Lung microvascular endothelial cell (primary cell): ENCODE data around the gene TCF19. TPM values are rescaled to one million over a fixed set of nuclear protein-coding genes. Genes with fewer than 3 reads are reported as not detected.

Source experiments
- DNase-seq, 2 donors: peaks; one replicate each; pipeline versions ENCODE4 v3.0.0 to v3.0.0-alpha.2; 2010; ENCODE audit warnings: low read depth in 2 of 2
- total RNA-seq: library from RNA; depleted of rRNA; stranded (reverse); fragments of >200 nt; gene quantifications from 2 replicates; pipeline ENCODE4 v1.2.1, GENCODE V29; 2014

The TCF19 gene
- total RNA-seq, 1 donor from 2014 or later = 6.3 TPM

DNA sequence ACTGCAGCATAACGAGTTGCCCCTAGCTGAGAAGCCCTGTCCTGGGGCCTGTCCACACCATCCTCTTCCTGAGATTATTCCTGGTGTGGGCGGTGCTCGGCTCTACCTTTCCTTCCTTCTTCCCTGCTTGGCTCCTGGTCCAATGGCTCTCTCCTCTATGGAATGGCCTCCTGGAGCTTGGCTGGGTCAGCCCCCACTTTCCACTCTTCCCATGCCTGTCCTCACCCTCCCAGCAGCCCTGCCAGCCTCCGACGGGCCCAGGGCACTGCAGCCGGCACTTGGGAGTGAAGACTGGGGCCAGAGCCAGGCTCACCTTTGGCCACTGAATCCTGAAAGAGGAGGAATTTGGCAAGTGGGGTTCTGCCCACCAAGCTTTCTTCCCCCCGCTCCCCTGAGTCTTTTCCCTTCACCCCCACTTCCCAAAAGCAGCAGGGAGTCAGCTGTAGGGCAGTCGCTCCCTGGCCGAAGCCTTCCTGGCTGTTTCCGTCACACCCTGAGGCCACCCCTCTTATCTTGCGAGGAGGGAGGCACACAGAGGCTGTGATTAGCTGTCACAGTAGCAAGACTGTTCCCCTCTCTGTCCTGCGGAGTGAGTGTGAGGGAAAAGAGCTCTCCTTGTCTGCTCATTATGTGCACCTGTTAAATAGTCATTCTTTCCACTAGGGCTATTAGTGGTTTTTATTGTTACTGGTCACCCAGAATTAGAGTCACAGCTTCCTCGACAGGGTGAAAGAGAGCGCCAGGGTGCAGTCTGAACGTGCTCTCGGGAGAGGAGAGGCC lies 31.8 kb upstream of the TCF19 start:
- no peak for DNase-seq

DNA sequence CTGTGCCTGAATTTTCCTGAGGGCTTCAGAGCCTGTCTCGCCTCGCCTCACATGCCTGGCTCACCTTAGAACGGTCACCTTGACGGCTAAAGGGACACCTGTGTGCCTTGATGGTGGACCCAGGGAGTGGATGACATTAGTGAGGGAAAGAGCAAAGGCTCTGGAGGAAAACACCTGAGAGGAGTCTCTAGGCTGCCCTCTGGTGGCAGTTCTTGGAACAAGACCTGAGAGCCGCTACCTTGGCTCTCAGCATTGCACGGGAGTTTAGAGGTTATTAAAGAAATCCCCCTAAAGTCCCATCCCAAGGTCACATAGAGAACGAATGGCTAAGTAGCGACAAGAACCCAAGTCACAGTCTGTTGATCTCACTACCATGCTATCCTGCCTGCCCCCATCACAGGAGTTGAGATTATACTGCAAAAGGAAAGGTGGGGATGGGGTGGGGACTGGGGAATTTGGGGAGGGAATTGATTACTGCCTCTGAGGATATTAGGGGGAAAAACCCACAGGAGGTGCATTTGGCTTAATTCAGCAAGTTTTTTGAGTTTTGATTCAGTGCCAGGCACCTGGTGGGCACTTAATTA lies 30.2 kb upstream of the TCF19 start:
- DNase-seq = peak; percentile 28 to 53

DNA sequence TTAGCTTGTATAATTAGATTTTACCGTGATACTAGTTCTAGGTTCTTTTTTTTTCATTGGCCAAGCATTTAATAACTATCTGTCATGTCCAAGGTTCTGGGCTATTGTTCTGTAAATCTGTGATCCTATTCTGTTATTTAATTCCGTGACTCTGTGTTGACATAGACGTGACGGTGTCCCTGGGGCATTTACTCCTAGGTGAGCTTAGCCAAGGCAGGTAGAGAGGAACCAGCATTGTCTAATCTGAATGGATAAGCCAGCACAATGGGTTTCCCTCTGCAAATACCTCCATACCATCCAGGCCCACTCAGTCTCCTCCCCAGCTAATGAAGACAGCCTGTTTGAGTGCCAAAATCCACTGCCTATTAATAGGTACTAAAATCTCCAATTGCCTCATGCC lies 29.3 kb upstream of the TCF19 start:
- no peak for DNase-seq

- no peak for DNase-seq
Measured at GRCh38 chr6:31130751-31131150, 27.6 kb upstream of the TCF19 start.

GRCh38 chr6:31131595-31131994 lies 26.8 kb upstream of the TCF19 start:
- no peak for DNase-seq

DNA sequence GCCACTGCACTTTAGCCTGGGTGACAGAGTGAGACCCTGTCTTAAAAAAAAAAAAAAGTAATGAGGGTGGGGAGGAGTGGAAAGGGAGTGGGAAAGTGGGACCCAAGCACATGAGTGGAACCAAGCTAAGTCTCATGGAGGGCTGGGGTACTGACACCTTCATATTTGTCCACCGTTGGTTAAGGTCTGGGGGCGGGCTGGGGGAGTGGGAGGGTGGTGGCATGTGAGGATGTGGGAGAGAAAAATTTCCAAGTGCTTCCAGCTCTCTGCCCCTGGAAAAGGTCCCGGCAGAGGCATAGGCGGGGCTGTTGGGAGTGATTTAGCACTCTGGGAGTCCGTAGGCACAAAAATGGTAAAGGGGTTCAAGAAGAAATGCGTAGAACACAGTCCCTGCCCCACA lies 25.6 kb upstream of the TCF19 start:
- no peak for DNase-seq

DNA sequence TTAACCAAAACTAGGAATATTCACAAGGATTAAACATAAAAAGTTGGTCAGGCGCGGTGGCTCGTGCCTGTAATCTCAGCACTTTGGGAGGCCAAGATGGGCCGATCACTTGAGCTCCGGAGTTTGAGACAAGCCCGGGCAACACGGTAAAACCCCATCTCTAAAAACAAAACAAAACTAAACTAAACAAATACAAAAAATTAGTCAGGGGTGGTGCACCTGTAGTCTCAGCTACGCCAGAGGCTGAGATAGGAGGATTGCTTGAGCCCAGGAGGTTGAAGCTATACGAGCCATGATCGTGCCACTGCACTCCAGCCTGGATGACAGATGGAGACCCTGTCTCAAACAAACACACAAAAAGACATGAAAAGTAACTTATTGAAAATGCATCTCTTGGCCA lies 22.7 kb upstream of the TCF19 start:
- no peak for DNase-seq

DNA sequence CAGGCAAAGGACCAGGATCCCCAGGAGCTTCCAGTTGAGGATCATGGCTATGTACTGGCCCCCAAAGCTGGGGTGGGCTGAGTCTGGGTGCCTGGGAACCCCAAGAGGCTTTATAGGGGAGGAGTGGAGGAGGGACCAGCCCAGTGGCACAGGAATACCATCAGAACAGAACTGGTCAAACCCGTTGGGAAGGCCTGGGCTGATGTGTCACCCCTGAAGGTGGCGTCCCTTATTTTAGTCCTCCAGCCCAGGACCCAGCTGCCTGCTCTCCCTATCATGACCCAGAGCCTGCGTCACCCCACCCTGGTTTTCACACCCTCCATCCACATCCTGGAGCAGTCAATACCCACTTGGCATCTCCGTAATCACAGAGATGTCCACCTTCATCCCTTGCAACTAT lies 19.4 kb upstream of the TCF19 start, which contains the start of gene PSORS1C2:
Gene PSORS1C2 (minus strand): TSS at position 85 of the 400 bp plus-strand sequence. CDS start 40 bp downstream, at position 45.
- no peak for DNase-seq

- no peak for DNase-seq
Measured at GRCh38 chr6:31139599-31139998, 18.8 kb upstream of the TCF19 start.

- DNase-seq = no peak
Measured at GRCh38 chr6:31140643-31141042, 17.7 kb upstream of the TCF19 start.

GRCh38 chr6:31142361-31142761 lies 16.0 kb upstream of the TCF19 start:
- DNase-seq = no peak

GRCh38 chr6:31143148-31143547 lies 15.2 kb upstream of the TCF19 start:
- DNase-seq = peak in 1 of 2 donors; percentile 67

- no peak for DNase-seq
Measured at GRCh38 chr6:31144296-31144969, 14.0 kb upstream of the TCF19 start.

- DNase-seq = no peak
Measured at GRCh38 chr6:31144970-31145340, 13.4 kb upstream of the TCF19 start.

GRCh38 chr6:31145386-31145785 lies 13.0 kb upstream of the TCF19 start:
- no peak for DNase-seq

DNA sequence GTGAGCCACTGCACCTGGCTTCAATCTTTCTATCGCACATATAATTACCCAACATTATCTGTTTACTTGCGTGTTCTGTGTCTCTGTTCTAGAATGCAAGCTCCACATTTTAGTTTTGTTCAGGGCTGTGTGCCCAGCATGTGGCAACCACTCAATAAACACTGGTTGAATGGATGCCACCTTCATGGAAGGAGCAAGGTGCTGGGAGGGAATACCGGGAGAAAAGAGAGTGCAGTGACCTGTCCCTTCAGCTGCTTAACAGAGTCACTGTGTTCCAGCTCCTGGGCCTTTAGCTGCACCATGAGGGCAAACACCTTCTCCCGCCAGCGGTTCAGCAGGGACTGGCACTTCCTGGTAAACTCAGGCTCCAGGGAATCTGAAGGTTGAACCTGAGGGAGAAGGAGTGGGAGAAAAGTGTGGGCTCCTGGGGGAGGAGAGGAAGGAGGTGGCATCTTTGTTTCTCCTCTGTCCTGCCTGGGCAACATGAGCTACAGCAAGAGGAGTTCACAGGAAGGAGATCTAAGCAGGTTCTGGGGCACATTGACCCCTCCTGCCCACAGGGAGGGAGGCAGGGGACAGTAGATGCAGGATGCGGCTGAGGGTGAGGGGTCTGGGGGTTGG lies 8.5 kb upstream of the TCF19 start:
- DNase-seq = no peak

- DNase-seq = no peak
Measured at GRCh38 chr6:31152781-31153180, 5.6 kb upstream of the TCF19 start.

GRCh38 chr6:31154436-31154835 lies 4.0 kb upstream of the TCF19 start:
- no peak for DNase-seq

DNA sequence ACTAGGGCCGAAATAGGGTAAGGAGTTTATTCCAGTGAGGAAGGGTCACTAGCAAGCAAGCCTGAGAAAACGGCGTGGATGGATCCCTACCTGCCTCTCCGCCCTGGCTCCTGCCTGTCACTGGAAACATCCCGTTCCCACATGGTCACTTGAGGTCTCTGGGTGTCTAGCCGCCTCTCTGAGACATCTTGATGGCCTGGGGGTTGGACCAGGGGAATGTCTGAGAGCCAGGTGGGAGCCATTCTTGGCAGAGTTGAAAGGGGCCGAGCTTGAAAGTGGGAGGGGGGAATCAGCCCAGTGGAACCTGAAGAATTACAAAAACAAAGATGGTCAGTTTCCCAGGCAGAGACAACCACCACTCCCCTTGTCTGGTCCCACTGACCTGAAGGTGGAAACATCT lies 1.7 kb upstream of the TCF19 start:
- DNase-seq = no peak

DNA sequence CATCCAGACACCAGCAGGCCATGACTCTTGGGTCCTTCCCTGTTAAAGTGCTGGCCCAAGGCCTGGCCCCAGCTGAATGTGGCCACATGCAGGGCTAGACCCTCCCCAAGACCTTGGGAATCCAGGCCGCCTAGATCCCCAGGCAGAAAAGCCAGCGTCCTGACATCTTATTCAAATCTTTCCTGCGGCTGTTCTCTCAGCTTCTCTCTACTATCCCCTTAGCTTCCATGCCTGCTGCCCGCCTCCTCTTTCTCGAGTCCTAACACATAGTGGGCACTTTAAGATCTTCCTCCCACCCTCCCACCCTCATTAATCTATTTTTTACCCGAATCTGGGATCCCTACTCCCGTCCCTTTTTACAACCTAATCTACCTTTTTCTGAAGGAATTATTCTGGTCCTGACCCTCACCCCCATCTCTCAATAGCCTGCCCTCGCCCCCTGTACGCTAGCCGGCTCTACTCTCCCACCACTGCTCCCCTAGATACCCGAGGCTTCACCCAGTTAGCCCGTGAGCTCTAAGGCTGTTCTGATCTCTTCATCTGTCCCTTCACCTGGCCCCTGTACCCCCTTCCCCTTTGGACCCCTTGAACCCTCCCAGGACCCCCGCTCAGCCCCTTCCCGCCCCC lies 763 bp upstream of the TCF19 start, which contains the start of gene CCHCR1:
Gene CCHCR1 (minus strand): TSS at position 290 of the 627 bp plus-strand sequence. CDS start 202 bp downstream, at position 88.
- no peak for DNase-seq
